Vagina (tissue), 2 donors: ENCODE results near the gene TMEM176A.

Experiments used
- CTCF ChIP-seq, 3 experiments: fragments of 450-650 bp in 2 of 3; fragments of 200-600 bp in 1 of 3; sonication (generic) in 1 of 3; IDR thresholded peaks; one replicate each; pipeline ENCODE4 v1.5.1; 2017 to 2019; ENCODE audit warnings: antibody characterized with exemption in 3 of 3, mild to moderate bottlenecking in 2 of 3, moderate library complexity in 2 of 3
- POLR2A ChIP-seq, 2 donors: fragments of 450-650 bp; IDR thresholded peaks; one replicate each; pipeline ENCODE4 v1.6.1; 2017; ENCODE audit warnings: antibody characterized with exemption in 2 of 2, mild to moderate bottlenecking in 2 of 2, moderate library complexity in 2 of 2
- POLR2AphosphoS5 ChIP-seq, 2 donors: sonication (generic); formaldehyde crosslinking; IDR thresholded peaks; one replicate each; pipeline ENCODE4 v1.9.0; 2017; ENCODE audit warnings: antibody characterized with exemption in 2 of 2, mild to moderate bottlenecking in 2 of 2, low read depth in 1 of 2; ENCODE audit not compliant: insufficient read depth in 1 of 2

GRCh38 chr7:150835702-150836280 is 35.2 kb downstream of the TMEM176A start:
- TF ChIP-seq CTCF (IDR thresholded peaks at IDR 0.05) (no peak), POLR2AphosphoS5 (IDR thresholded peaks at IDR 0.05; ENCODE audit: insufficient read depth in 1 of 2, low read depth in 1 of 2) (no peak), POLR2A (IDR thresholded peaks at IDR 0.05) (no peak)
